HUES48 (cell line): ENCODE measurements around the gene CDC23.
A peak's percentile ranks its signal among the peaks of the same experiment; 100 is the strongest.
"Not testable (repeated sequence)": the region's sequence is repeated elsewhere in the genome, so short reads cannot be mapped to it uniquely, and the experiment has no call there.

ENCODE experiments used
- H3K27ac ChIP-seq: one replicate; pipeline ENCODE4 v1.7.0; 2013; ENCODE audit warnings: low read depth, low read length, inconsistent platforms
- H3K27me3 ChIP-seq: 2 replicates; pipeline ENCODE4 v1.6.1; 2013; ENCODE audit warnings: mild to moderate bottlenecking, low read length; ENCODE audit not compliant: control insufficient read depth, insufficient read depth
- H3K36me3 ChIP-seq: 2 replicates; pipeline ENCODE4 v1.6.1; 2013; ENCODE audit warnings: low read length; ENCODE audit not compliant: control insufficient read depth, insufficient read depth
- H3K4me1 ChIP-seq: 2 replicates; pipeline ENCODE4 v1.6.1; 2013; ENCODE audit warnings: mild to moderate bottlenecking, low read length; ENCODE audit not compliant: control insufficient read depth, insufficient read depth
- H3K4me3 ChIP-seq: 2 replicates; pipeline ENCODE4 v1.5.1; 2013; ENCODE audit warnings: mild to moderate bottlenecking, low read depth, low read length
- H3K9ac ChIP-seq: 2 replicates; pipeline ENCODE4 v1.6.1; 2013; ENCODE audit warnings: mild to moderate bottlenecking, low read depth, low read length, moderate library complexity
- H3K9me3 ChIP-seq: 2 replicates; pipeline ENCODE4 v1.6.1; 2013; ENCODE audit warnings: low read length; ENCODE audit not compliant: control insufficient read depth, insufficient read depth

The CDC23 gene

DNA sequence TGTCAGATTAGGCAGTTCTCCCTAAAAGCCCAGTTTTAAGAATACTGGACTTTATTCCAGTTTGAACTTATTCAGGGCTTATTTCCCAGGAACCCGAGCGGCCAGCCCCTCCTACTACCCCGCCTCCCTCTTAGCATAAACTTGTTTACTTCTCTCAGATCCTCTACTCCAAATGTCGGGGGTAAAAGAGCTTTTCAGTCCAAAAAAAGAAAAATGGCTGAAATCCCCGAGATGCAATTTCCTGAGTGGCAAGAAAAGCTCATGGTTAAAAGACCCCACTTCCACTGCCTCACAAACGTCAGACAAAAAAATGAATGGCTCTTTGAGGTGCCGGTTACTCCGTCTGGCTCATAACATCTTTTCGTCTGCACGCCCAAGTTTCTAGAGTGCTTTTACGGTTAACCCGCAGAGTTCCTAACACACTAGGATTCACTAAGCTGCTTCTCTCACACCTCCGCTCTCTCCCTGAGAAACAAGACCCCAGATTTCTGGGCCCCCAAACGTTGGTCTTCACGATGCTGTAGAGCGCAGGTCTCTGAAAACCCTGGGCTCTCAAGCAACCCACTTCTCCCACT is 35.1 kb downstream of the CDC23 start:
- H3K27ac ChIP-seq, result peak overlapping the region; percentile 92
- peak overlapping the region; percentile 85 for H3K9ac ChIP-seq
- H3K9me3 ChIP-seq, result no peaks in the 10 kb centered on the region
- 0 out of 2 replicates have a peak, but pooled peaks cover 3% of the 10 kb centered on the region for H3K4me1 ChIP-seq
- H3K27me3 ChIP-seq, result no peaks in the 10 kb centered on the region
- H3K36me3 ChIP-seq, result peaks cover 60% of the 10 kb centered on the region
- H3K4me3 ChIP-seq, result peak overlapping the region; percentile 87

- Histone ChIP-seq H3K27me3 (no peaks in the 10 kb centered on the region), H3K4me3 (no peak overlapping the region), H3K9me3 (no peaks in the 10 kb centered on the region), H3K4me1 (no peaks in the 10 kb centered on the region), H3K27ac (no peak overlapping the region), H3K9ac (no peak overlapping the region), H3K36me3 (peaks cover 99% of the 10 kb centered on the region)
Measured at GRCh38 chr5:138170299-138170698, 42.8 kb downstream of the CDC23 start.

- Histone ChIP-seq H3K4me3 (no peak overlapping the region), H3K4me1 (no peaks in the 10 kb centered on the region), H3K27ac (no peak overlapping the region), H3K9ac (no peak overlapping the region), H3K36me3 (peaks cover 99% of the 10 kb centered on the region), H3K27me3 (no peaks in the 10 kb centered on the region), H3K9me3 (no peaks in the 10 kb centered on the region)
Measured at GRCh38 chr5:138169124-138169523, 44.0 kb downstream of the CDC23 start.

- Histone ChIP-seq H3K36me3 (peaks cover 100% of the 10 kb centered on the region), H3K9ac (no peak overlapping the region), H3K4me1 (no peaks in the 10 kb centered on the region), H3K4me3 (no peak overlapping the region), H3K9me3 (no peaks in the 10 kb centered on the region), H3K27ac (no peak overlapping the region), H3K27me3 (no peaks in the 10 kb centered on the region)
Measured at GRCh38 chr5:138163721-138164120, 49.4 kb downstream of the CDC23 start.

- no peak overlapping the region for H3K9ac ChIP-seq
- H3K27ac ChIP-seq, result no peak overlapping the region
- no peaks in the 10 kb centered on the region for H3K27me3 ChIP-seq
- no peaks in the 10 kb centered on the region for H3K9me3 ChIP-seq
- peaks cover 93% of the 10 kb centered on the region for H3K36me3 ChIP-seq
- H3K4me1 ChIP-seq, result no peaks in the 10 kb centered on the region
- H3K4me3 ChIP-seq, result no peak overlapping the region
Measured at GRCh38 chr5:138160706-138161105, 52.4 kb downstream of the CDC23 start.

DNA sequence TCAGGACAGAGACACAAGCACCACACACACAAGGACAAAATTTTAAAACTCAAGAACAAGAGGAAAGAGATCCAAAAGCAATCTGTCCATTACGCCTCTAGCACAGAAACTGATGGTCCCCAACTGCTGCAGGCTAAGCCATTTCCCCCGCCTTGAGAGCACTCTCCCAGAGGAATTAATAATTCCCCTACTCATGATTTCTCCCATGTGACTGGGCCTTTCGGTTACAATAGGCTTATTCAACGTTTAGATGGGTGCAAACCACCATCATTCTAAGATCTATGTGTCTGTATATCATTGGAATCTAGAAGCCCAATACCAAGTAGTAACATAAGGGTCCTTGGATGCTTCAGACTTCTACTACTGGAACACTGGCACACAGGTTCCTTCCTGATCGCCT is 53.5 kb downstream of the CDC23 start:
- Histone ChIP-seq H3K4me3 (no peak overlapping the region), H3K9me3 (no peaks in the 10 kb centered on the region), H3K27me3 (no peaks in the 10 kb centered on the region), H3K4me1 (no peaks in the 10 kb centered on the region), H3K27ac (no peak overlapping the region), H3K36me3 (peaks cover 83% of the 10 kb centered on the region), H3K9ac (no peak overlapping the region)

DNA sequence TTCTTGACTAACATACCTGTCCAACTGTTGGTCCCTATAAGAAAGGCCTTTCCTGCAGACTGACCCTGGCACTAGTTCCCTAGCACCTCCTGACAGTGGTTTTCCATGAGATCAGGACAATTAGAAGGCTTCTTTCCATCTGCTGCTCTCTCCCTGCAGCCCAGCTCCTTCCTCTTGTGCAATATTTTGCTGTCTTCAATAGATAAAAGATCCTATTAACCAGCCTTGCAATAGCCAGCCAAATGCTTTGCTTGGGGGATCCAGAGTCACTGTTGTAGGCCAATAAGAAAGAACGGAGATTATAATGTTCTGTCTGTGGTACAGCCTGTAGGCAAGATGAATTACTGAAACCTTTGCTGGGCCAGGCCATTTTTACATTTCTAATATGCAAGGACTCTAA is 55.5 kb downstream of the CDC23 start:
- Histone ChIP-seq H3K9ac (no peak overlapping the region), H3K36me3 (peaks cover 62% of the 10 kb centered on the region), H3K27ac (no peak overlapping the region), H3K27me3 (no peaks in the 10 kb centered on the region), H3K9me3 (no peaks in the 10 kb centered on the region), H3K4me1 (no peaks in the 10 kb centered on the region), H3K4me3 (no peak overlapping the region)

DNA sequence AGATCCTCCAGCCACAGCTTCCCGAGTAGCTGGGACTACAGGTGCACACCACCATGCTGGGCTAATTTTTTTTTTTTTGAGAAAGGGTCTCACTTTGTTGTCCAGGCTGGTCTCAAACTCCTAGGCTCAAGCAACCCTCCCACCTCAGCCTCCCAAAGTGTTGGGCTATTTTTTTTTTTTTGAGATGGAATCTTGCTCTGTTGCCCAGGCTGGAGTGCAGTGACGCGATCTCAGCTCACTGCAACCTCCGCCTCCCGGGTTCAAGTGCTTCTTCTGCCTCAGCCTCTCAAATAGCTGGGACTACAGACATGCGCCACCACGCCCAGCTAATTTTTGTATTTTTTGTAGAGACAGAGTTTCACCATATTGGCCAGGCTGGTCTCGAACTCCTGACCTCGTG is 57.1 kb downstream of the CDC23 start:
- H3K27me3 ChIP-seq, H3K4me3 ChIP-seq, H3K9ac ChIP-seq, H3K4me1 ChIP-seq, H3K27ac ChIP-seq, H3K9me3 ChIP-seq: not testable (repeated sequence)
- H3K36me3 ChIP-seq, result peaks cover 46% of the 10 kb centered on the region

DNA sequence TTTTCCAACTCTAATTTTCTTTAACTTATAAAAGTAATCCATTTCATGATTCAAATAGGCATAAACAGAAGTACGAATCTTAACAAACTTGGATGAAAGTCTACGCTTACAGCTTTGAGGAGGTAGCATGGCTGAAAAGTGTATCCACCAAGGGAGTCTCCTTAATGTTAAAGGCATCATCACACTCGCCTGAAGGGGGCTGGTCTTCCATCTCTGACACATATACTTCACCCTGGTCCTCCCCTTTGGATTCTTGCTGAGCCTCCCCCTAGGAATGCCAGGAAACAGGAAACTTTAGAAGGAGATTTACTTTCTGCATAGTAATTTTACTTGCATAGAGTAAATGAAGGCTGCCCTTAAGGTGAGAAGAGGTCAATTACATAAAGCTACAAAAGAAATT is 63.6 kb downstream of the CDC23 start:
- no peaks in the 10 kb centered on the region for H3K4me1 ChIP-seq
- H3K4me3 ChIP-seq, result no peak overlapping the region
- no peaks in the 10 kb centered on the region for H3K27me3 ChIP-seq
- no peaks in the 10 kb centered on the region for H3K36me3 ChIP-seq
- H3K9ac ChIP-seq, result no peak overlapping the region
- H3K27ac ChIP-seq, result no peak overlapping the region
- no peaks in the 10 kb centered on the region for H3K9me3 ChIP-seq

DNA sequence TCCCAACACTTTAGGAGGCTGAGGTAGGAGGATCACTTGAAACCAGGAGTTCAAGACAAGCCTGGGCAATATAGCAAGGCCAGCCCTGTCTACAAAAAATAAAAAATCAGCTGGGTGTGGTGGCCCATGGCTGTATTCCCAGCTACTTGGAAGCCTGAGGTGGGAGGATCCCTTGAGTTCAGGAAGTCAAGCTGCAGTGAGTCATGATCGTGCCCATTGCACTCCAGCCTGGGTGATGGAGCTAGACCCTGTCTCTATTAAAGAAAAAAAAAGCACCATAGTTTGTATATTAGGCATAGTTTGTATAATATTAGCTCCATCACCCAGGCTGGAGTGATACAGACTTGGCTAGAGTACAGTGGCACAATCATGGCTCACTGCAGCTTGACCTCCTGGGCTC is 64.3 kb downstream of the CDC23 start:
- Histone ChIP-seq H3K9ac (no peak overlapping the region), H3K36me3 (no peaks in the 10 kb centered on the region), H3K27ac (no peak overlapping the region), H3K9me3 (no peaks in the 10 kb centered on the region), H3K4me1 (no peaks in the 10 kb centered on the region), H3K4me3 (no peak overlapping the region), H3K27me3 (no peaks in the 10 kb centered on the region)

DNA sequence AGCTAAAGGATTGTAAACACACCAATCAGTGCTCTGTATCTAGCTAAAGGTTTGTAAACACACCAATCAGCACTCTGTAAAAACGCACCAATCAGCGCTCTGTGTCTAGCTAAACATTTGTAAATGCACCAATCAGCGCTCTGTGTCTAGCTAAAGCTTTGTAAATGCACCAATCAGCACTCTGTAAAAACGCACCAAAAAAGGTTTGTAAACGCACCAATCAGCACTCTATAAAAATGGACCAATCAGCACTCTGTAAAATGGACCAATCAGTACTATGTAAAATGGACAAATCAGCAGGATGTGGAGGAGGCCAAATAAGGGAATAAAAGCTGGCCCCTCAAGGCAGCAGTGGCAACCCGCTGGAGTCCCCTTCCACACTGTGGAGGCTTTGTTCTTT is 69.5 kb downstream of the CDC23 start:
- not testable (repeated sequence) for H3K36me3 ChIP-seq, H3K27me3 ChIP-seq, H3K9ac ChIP-seq

GRCh38 chr5:138141734-138142133 is 71.4 kb downstream of the CDC23 start:
- no peak overlapping the region for H3K4me3 ChIP-seq
- no peaks in the 10 kb centered on the region for H3K27me3 ChIP-seq
- H3K27ac ChIP-seq, result no peak overlapping the region
- no peaks in the 10 kb centered on the region for H3K9me3 ChIP-seq
- H3K4me1 ChIP-seq, result peaks cover 3% of the 10 kb centered on the region; the same call in 1 of the 2 replicates
- no peak overlapping the region for H3K9ac ChIP-seq
- no peaks in the 10 kb centered on the region for H3K36me3 ChIP-seq

More for the DNA sequence above, 69.5 kb downstream of the CDC23 start:
- not testable (repeated sequence) for H3K4me1 ChIP-seq, H3K4me3 ChIP-seq, H3K9me3 ChIP-seq, H3K27ac ChIP-seq
